Measurements from ENCODE around the gene COCH.

DNA sequence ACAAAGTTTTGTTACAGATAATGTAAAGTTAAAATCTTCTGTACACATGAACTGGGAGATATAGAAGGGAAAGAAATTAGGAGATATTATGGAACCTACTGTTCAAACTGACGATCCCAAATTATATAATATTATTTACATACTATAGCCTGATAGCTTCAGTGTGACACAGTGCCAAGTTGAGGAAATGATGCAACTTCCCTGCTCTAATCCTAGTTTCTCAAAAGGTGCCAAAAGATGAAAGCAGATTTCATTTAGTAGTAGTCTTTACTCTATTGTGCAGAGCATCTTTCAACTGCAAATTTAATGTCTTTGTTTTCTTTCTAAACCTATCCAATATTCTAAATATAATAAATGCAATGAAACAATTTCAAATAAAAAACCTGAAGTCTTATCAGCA is 46.9 kb downstream of the COCH start:
- TF ChIP-seq CTCF (IDR thresholded peaks at IDR 0.05; ENCODE audit: low read depth, low read length) (no peak), POLR2A (IDR thresholded peaks at IDR 0.05; ENCODE audit: extremely low read depth, insufficient read length) (no peak)

Data from NB4 (cell line).